NCI-H526 (cell line): ENCODE data around the gene ZNF837.
"Not testable (repeated sequence)": the region's sequence is repeated elsewhere in the genome, so short reads cannot be mapped to it uniquely, and the experiment has no call there.

Source experiments
- DNase-seq, 2 experiments: peaks; one replicate each; lab custom pipeline; 2025; lab: John Stamatoyannopoulos, UW

ZNF837 gene

GRCh38 chr19:58396691-58397532 lies 16.1 kb upstream of the ZNF837 start:
- DNase-seq, result no peak

- no peak for DNase-seq
These were observed 15.3 kb upstream of the ZNF837 start for GRCh38 chr19:58395979-58396627.

- DNase-seq, result peak; percentile 29 to 66
These were observed 14.6 kb upstream of the ZNF837 start, which contains the start of gene RNF225 for GRCh38 chr19:58395220-58395978. Gene RNF225 (plus strand): TSS chr19:58395656. CDS start chr19:58396090, 434 bp downstream.

GRCh38 chr19:58394821-58395219 lies 14.0 kb upstream of the ZNF837 start:
- DNase-seq, result no peak

GRCh38 chr19:58393725-58394033 lies 12.8 kb upstream of the ZNF837 start:
- DNase-seq, result no peak

- no peak for DNase-seq
These were observed 12.3 kb upstream of the ZNF837 start for GRCh38 chr19:58392945-58393724.

- no peak for DNase-seq
These were observed 7.3 kb upstream of the ZNF837 start for GRCh38 chr19:58388175-58388526.

- no peak for DNase-seq
These were observed 6.7 kb upstream of the ZNF837 start for GRCh38 chr19:58387338-58388174.

GRCh38 chr19:58386576-58387337 lies 5.9 kb upstream of the ZNF837 start, which contains the start of gene RPS5:
Gene RPS5 (plus strand): TSS chr19:58387269. CDS start chr19:58388138, 869 bp downstream.
- DNase-seq, result peak; percentile 98

- DNase-seq, result peak in 1 of 2 experiments; percentile 29
These were observed 5.2 kb upstream of the ZNF837 start for GRCh38 chr19:58385891-58386575.

GRCh38 chr19:58385313-58385890 lies 4.6 kb upstream of the ZNF837 start:
- no peak for DNase-seq

- no peak for DNase-seq
These were observed 2.3 kb upstream of the ZNF837 start for GRCh38 chr19:58382997-58383603.

- no peak for DNase-seq
These were observed 806 bp upstream of the ZNF837 start for GRCh38 chr19:58381460-58382212.

- DNase-seq, result no peak
These were observed 681 bp downstream of the ZNF837 start for GRCh38 chr19:58380037-58380661.

GRCh38 chr19:58379246-58379645 lies 1.6 kb downstream of the ZNF837 start:
- no peak for DNase-seq

- DNase-seq, result not testable (repeated sequence)
These were observed 4.1 kb downstream of the ZNF837 start for GRCh38 chr19:58376724-58377123.

GRCh38 chr19:58374200-58374599 lies 6.6 kb downstream of the ZNF837 start:
- no peak for DNase-seq
